Adrenal gland (tissue), 12 donors: ENCODE results near the gene AMOTL2. TPM values are rescaled to one million over a fixed set of nuclear protein-coding genes. Genes with fewer than 3 reads are reported as not detected.

Experiments used
- DNase-seq, 7 donors: peaks; one replicate each; pipeline ENCODE4 v3.0.0-alpha.2; 2019 to 2020
- H3K27ac ChIP-seq, 5 donors: fragments of 200-600 bp; sonication (generic) in 4 of 5; 1 replicate in 3 of 5; 2 replicates in 2 of 5; pipeline versions ENCODE4 v1.5.1 to v1.8.0; 2016 to 2020; ENCODE audit warnings: mild to moderate bottlenecking in 1 of 5
- H3K27me3 ChIP-seq: fragments of 200-600 bp; 2 replicates; pipeline ENCODE4 v1.8.0; 2021
- H3K36me3 ChIP-seq, 2 donors: fragments of 200-600 bp; replicated peaks in 1 of 2; 1 replicate in 1 of 2; 2 replicates in 1 of 2; pipeline versions ENCODE4 v1.5.1 to v1.8.0; 2018 to 2022
- H3K4me1 ChIP-seq, 2 donors: fragments of 200-600 bp; replicated peaks in 1 of 2; 1 replicate in 1 of 2; 2 replicates in 1 of 2; pipeline versions ENCODE4 v1.5.1 to v1.8.0; 2018 to 2021
- H3K4me3 ChIP-seq, 4 donors: fragments of 200-600 bp; sonication (generic) in 3 of 4; one replicate each; pipeline ENCODE4 v1.5.1; 2016 to 2018
- H3K9me3 ChIP-seq, 3 donors: fragments of 200-600 bp; sonication (generic) in 1 of 3; replicated peaks in 1 of 3; 1 replicate in 2 of 3; 2 replicates in 1 of 3; pipeline versions ENCODE4 v1.5.1 to v1.8.0; 2016 to 2021
- POLR2A ChIP-seq, 2 donors: fragments of 450-650 bp; IDR thresholded peaks; one replicate each; pipeline ENCODE4 v1.6.1; 2017; ENCODE audit warnings: antibody characterized with exemption in 2 of 2, mild to moderate bottlenecking in 2 of 2, moderate library complexity in 1 of 2
- WGBS, 4 donors: extraction: QIAGEN DNeasy Blood & Tissue Kit in 2 of 4; methylation state at CpG; one replicate each; pipeline versions ENCODE4 v1.1.5 to v1.1.7; 2013 to 2017; 5-methylcytosine and 5-hydroxymethylcytosine counted together
- intact Hi-C, 2 donors: fragments of 100-400 bp; cut with DNase I; formaldehyde crosslinking; loops; one replicate each; pipeline versions ENCODE4 v1.14.1 to v1.15.0; 2022 to 2023
- polyA plus RNA-seq, 3 donors: library from polyadenylated mRNA; stranded (reverse); fragments of 200-250 nt in 2 of 3; fragments of 350-450 nt in 1 of 3; fragmentation: Illumina TruSeq in 1 of 3; extraction: RNeasy Lipid Tissue Mini Kit (QIAGEN cat#74804) in 1 of 3; gene quantifications; one replicate each; pipeline ENCODE4 v1.2.3, GENCODE V29; 2013 to 2014
- total RNA-seq, 9 donors: library from RNA; depleted of rRNA in 4 of 9; stranded (reverse); fragments of >200 nt in 4 of 9; fragments of 120-200 nt in 1 of 9; fragmentation: NEBNext Ultra II Directional in 1 of 9; extraction: Animal tissue kit (Norgen Biotek cat#: 25700) in 1 of 9; gene quantifications; one replicate each; pipeline versions ENCODE4 v1.1.0 to v1.2.4, GENCODE V29; 2013 to 2023
- TF ChIP-seq, protein P1 (sequence below), 6 experiments: fragments of 450-650 bp in 4 of 6; fragments of 200-600 bp in 2 of 6; sonication (generic) in 1 of 6; IDR thresholded peaks; 1 replicate in 5 of 6; 2 replicates in 1 of 6; pipeline versions ENCODE4 v1.5.1 to v1.8.0; 2016 to 2021; ENCODE audit warnings: antibody characterized with exemption in 6 of 6, mild to moderate bottlenecking in 2 of 6, moderate library complexity in 1 of 6
- donor health status: healthy with polysubstance abuse.
- donor health status: Bipolar disorder and iron deficiency.
- donor health status: DM: yes; HTN: yes; CAD: no.
- donor health status: DM: no; HTN: no; CAD: no.
- donor health status: DM: no; HTN: no; CAD: no.
- donor health status: DM: yes; HTN: yes; CAD: no.

Gene AMOTL2
- total and polyA plus RNA-seq, 12 donors: 9.3 to 63.0 (median 29.7) TPM

GRCh38 chr3:134371542-134372324 is 2.5 kb downstream of the AMOTL2 start:
- no peaks in the 10 kb centered on the region for H3K27me3 ChIP-seq
- peaks cover 0 to 39% of the 10 kb centered on the region in 2 donors for H3K36me3 ChIP-seq
- intact Hi-C loops: loop anchor here (5.0 to 10.0 kb wide), 4 partner anchors 59 to 167 kb away; no protein-coding TSS in a partner anchor
- TF ChIP-seq POLR2A (IDR thresholded peaks at IDR 0.05): no peak
- TF ChIP-seq, protein P1, sequence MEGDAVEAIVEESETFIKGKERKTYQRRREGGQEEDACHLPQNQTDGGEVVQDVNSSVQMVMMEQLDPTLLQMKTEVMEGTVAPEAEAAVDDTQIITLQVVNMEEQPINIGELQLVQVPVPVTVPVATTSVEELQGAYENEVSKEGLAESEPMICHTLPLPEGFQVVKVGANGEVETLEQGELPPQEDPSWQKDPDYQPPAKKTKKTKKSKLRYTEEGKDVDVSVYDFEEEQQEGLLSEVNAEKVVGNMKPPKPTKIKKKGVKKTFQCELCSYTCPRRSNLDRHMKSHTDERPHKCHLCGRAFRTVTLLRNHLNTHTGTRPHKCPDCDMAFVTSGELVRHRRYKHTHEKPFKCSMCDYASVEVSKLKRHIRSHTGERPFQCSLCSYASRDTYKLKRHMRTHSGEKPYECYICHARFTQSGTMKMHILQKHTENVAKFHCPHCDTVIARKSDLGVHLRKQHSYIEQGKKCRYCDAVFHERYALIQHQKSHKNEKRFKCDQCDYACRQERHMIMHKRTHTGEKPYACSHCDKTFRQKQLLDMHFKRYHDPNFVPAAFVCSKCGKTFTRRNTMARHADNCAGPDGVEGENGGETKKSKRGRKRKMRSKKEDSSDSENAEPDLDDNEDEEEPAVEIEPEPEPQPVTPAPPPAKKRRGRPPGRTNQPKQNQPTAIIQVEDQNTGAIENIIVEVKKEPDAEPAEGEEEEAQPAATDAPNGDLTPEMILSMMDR (IDR thresholded peaks at IDR 0.05): no peak
- no peak for DNase-seq
- WGBS, 4 donors: 64 to 77% (median 74%) methylated on average over 7 of the region's 7 CpGs
- H3K9me3 ChIP-seq: no peaks in the 10 kb centered on the region
- peaks cover 40 to 60% of the 10 kb centered on the region in 2 donors for H3K4me1 ChIP-seq
- H3K4me3 ChIP-seq: peak overlapping the region in 1 of 4 donors; percentile 82
- H3K27ac ChIP-seq: peak overlapping the region in 4 of 5 donors; percentile 14 to 94 (median 54)

GRCh38 chr3:134370611-134371531 is 3.4 kb downstream of the AMOTL2 start:
- intact Hi-C loops: loop anchor here (5.0 to 10.0 kb wide), 4 partner anchors 59 to 166 kb away; no protein-coding TSS in a partner anchor
- H3K27ac ChIP-seq: peak overlapping the region in 4 of 5 donors; percentile 1 to 94 (median 48)

GRCh38 chr3:134369861-134370596 is 4.2 kb downstream of the AMOTL2 start:
- Histone ChIP-seq H3K27me3 (no peaks in the 10 kb centered on the region), H3K4me3 (peak overlapping the region in 1 of 4 donors; percentile 32), H3K36me3 (peaks cover 0 to 54% of the 10 kb centered on the region in 2 donors), H3K27ac (peak overlapping the region in 4 of 5 donors; percentile 43 to 94 (median 54)), H3K4me1 (peaks cover 37 to 56% of the 10 kb centered on the region in 2 donors), H3K9me3 (no peaks in the 10 kb centered on the region)
- no peak for DNase-seq
- 63 to 80% (median 78%) methylated on average over 2 of the region's 2 CpGs for WGBS, 4 donors
- TF ChIP-seq POLR2A (IDR thresholded peaks at IDR 0.05): no peak
- TF ChIP-seq, protein P1 (IDR thresholded peaks at IDR 0.05): no peak
- intact Hi-C loops: loop anchor here (5.0 to 10.0 kb wide), 4 partner anchors 58 to 165 kb away; no protein-coding TSS in a partner anchor

More at GRCh38 chr3:134370611-134371531, 3.4 kb downstream of the AMOTL2 start:
- 70 to 86% (median 78%) methylated on average over 15 to 34 of the region's 34 CpGs for WGBS, 4 donors
- H3K9me3 ChIP-seq: no peaks in the 10 kb centered on the region
- H3K4me1 ChIP-seq: peaks cover 40 to 60% of the 10 kb centered on the region in 2 donors
- DNase-seq: peak in 1 of 7 donors; percentile 13
- H3K36me3 ChIP-seq: peaks cover 0 to 48% of the 10 kb centered on the region in 2 donors
- no peak for TF ChIP-seq POLR2A (IDR thresholded peaks at IDR 0.05)
- TF ChIP-seq, protein P1 (IDR thresholded peaks at IDR 0.05): no peak
- H3K4me3 ChIP-seq: peak overlapping the region in 1 of 4 donors; percentile 32
- no peaks in the 10 kb centered on the region for H3K27me3 ChIP-seq
